Stomach smooth muscle (tissue), 2 donors: ENCODE measurements around the gene PELO.

ENCODE experiments used
- H3K27ac ChIP-seq: one replicate; pipeline ENCODE4 v1.7.0; 2013; ENCODE audit warnings: mild to moderate bottlenecking, low read length, inconsistent platforms
- H3K27me3 ChIP-seq, 2 donors: one replicate each; pipeline ENCODE4 v1.7.0; 2013; ENCODE audit warnings: low read length in 2 of 2; ENCODE audit not compliant: insufficient read depth in 2 of 2, control insufficient read depth in 1 of 2
- H3K36me3 ChIP-seq, 2 donors: one replicate each; pipeline ENCODE4 v1.7.0; 2013; ENCODE audit warnings: low read length in 2 of 2; ENCODE audit not compliant: control insufficient read depth in 2 of 2, insufficient read depth in 2 of 2
- H3K4me1 ChIP-seq: one replicate; pipeline ENCODE4 v1.7.0; 2013; ENCODE audit warnings: low read length; ENCODE audit not compliant: control insufficient read depth, insufficient read depth
- H3K4me3 ChIP-seq, 2 donors: one replicate each; pipeline ENCODE4 v1.7.0; 2013; ENCODE audit warnings: low read length in 2 of 2
- H3K9ac ChIP-seq, 2 donors: one replicate each; pipeline ENCODE4 v1.7.0; 2013; ENCODE audit warnings: low read length in 2 of 2, mild to moderate bottlenecking in 1 of 2
- H3K9me3 ChIP-seq, 2 donors: one replicate each; pipeline ENCODE4 v1.7.0; 2013; ENCODE audit warnings: low read length in 2 of 2; ENCODE audit not compliant: control insufficient read depth in 2 of 2
- donor health status: healthy.
- donor health status: Pancreatic carcinoma.

PELO gene

GRCh38 chr5:52827815-52828214 lies 40.1 kb downstream of the PELO start:
- H3K27me3 ChIP-seq: no peaks in the 10 kb centered on the region
- no peaks in the 10 kb centered on the region for H3K36me3 ChIP-seq
- no peak overlapping the region for H3K27ac ChIP-seq
- H3K9ac ChIP-seq: no peak overlapping the region
- H3K9me3 ChIP-seq: no peaks in the 10 kb centered on the region
- H3K4me3 ChIP-seq: no peak overlapping the region
- H3K4me1 ChIP-seq: peaks cover under 1% of the 10 kb centered on the region

- H3K9ac ChIP-seq: no peak overlapping the region
- H3K36me3 ChIP-seq: no peaks in the 10 kb centered on the region
- no peaks in the 10 kb centered on the region for H3K4me1 ChIP-seq
- H3K27me3 ChIP-seq: no peaks in the 10 kb centered on the region
- H3K27ac ChIP-seq: no peak overlapping the region
- no peak overlapping the region for H3K4me3 ChIP-seq
- H3K9me3 ChIP-seq: no peaks in the 10 kb centered on the region
Observed at GRCh38 chr5:52829664-52830063, 41.9 kb downstream of the PELO start.

GRCh38 chr5:52830650-52831049 lies 42.9 kb downstream of the PELO start:
- Histone ChIP-seq H3K36me3 (no peaks in the 10 kb centered on the region), H3K27ac (no peak overlapping the region), H3K4me3 (peak overlapping the region in 1 of 2 donors; percentile 8), H3K9me3 (no peaks in the 10 kb centered on the region), H3K4me1 (no peaks in the 10 kb centered on the region), H3K27me3 (no peaks in the 10 kb centered on the region), H3K9ac (no peak overlapping the region)

GRCh38 chr5:52831786-52832511 lies 44.2 kb downstream of the PELO start:
- Histone ChIP-seq H3K27me3 (no peaks in the 10 kb centered on the region), H3K9ac (no peak overlapping the region), H3K4me3 (no peak overlapping the region), H3K36me3 (no peaks in the 10 kb centered on the region), H3K4me1 (no peaks in the 10 kb centered on the region), H3K9me3 (no peaks in the 10 kb centered on the region), H3K27ac (peak overlapping the region; percentile 26)

- peaks cover 9% of the 10 kb centered on the region for H3K4me1 ChIP-seq
- no peaks in the 10 kb centered on the region for H3K27me3 ChIP-seq
- no peak overlapping the region for H3K4me3 ChIP-seq
- no peaks in the 10 kb centered on the region for H3K36me3 ChIP-seq
- peak overlapping the region; percentile 0 for H3K27ac ChIP-seq
- H3K9ac ChIP-seq: no peak overlapping the region
- H3K9me3 ChIP-seq: no peaks in the 10 kb centered on the region
Observed at GRCh38 chr5:52834320-52834719, 46.6 kb downstream of the PELO start.

GRCh38 chr5:52837068-52837467 lies 49.4 kb downstream of the PELO start:
- H3K4me1 ChIP-seq: peaks cover 9% of the 10 kb centered on the region
- no peaks in the 10 kb centered on the region for H3K9me3 ChIP-seq
- H3K9ac ChIP-seq: peak overlapping the region; percentile 43 to 63
- no peaks in the 10 kb centered on the region for H3K36me3 ChIP-seq
- H3K27ac ChIP-seq: peak overlapping the region; percentile 62
- peak overlapping the region; percentile 45 to 50 for H3K4me3 ChIP-seq
- no peaks in the 10 kb centered on the region for H3K27me3 ChIP-seq
